Tibial nerve (tissue), 4 donors: ENCODE data around the gene DDX56. TPM values are rescaled to one million over a fixed set of nuclear protein-coding genes. Genes with fewer than 3 reads are reported as not detected.

Experiments
- DNase-seq, 2 donors: peaks; one replicate each; pipeline ENCODE4 v3.0.0-alpha.2; 2019; ENCODE audit warnings: low spot score in 2 of 2
- H3K27ac ChIP-seq, 4 donors: fragments of 200-600 bp; sonication (generic) in 3 of 4; one replicate each; pipeline ENCODE4 v1.5.1; 2017 to 2019; ENCODE audit warnings: mild to moderate bottlenecking in 1 of 4
- H3K27me3 ChIP-seq, 2 donors: fragments of 200-600 bp; sonication (generic) in 1 of 2; one replicate each; pipeline versions ENCODE4 v1.5.1 to v1.6.0; 2017 to 2019
- H3K36me3 ChIP-seq, 3 donors: fragments of 200-600 bp; sonication (generic); one replicate each; pipeline ENCODE4 v1.5.1; 2018 to 2019
- H3K4me1 ChIP-seq, 4 donors: fragments of 200-600 bp; sonication (generic) in 3 of 4; one replicate each; pipeline ENCODE4 v1.5.1; 2017 to 2019
- H3K4me3 ChIP-seq, 4 donors: fragments of 200-600 bp; sonication (generic) in 3 of 4; one replicate each; pipeline ENCODE4 v1.5.1; 2017 to 2019; ENCODE audit warnings: mild to moderate bottlenecking in 1 of 4, moderate library complexity in 1 of 4
- H3K9me3 ChIP-seq, 4 donors: fragments of 200-600 bp; sonication (generic) in 3 of 4; one replicate each; pipeline ENCODE4 v1.5.1; 2017 to 2019
- CTCF ChIP-seq, 5 experiments: fragments of 200-600 bp in 3 of 5; fragments of 450-650 bp in 2 of 5; sonication (generic) in 3 of 5; IDR thresholded peaks; one replicate each; pipeline ENCODE4 v1.5.1; 2016 to 2019; ENCODE audit warnings: antibody characterized with exemption in 5 of 5, mild to moderate bottlenecking in 3 of 5, moderate library complexity in 2 of 5
- EP300 ChIP-seq, 2 donors: sonication (generic); formaldehyde crosslinking; IDR thresholded peaks; one replicate each; pipeline ENCODE4 v1.6.1; 2017; ENCODE audit warnings: antibody characterized with exemption in 2 of 2, mild to moderate bottlenecking in 1 of 2
- POLR2A ChIP-seq, 2 donors: fragments of 450-650 bp; IDR thresholded peaks; one replicate each; pipeline ENCODE4 v1.6.1; 2017; ENCODE audit warnings: antibody characterized with exemption in 2 of 2, mild to moderate bottlenecking in 2 of 2, moderate library complexity in 2 of 2
- WGBS, 2 donors: methylation state at CpG; one replicate each; pipeline ENCODE4 v1.1.5; 2018; 5-methylcytosine and 5-hydroxymethylcytosine counted together
- total RNA-seq, 4 donors: library from RNA; depleted of rRNA; stranded (reverse); fragments of >200 nt; gene quantifications; one replicate each; pipeline ENCODE4 v1.1.0, GENCODE V29; 2016

DDX56 gene
- total RNA-seq, 4 donors from 2014 or later = 42.4 to 59.1 (median 56.5) TPM

- peak overlapping the region in 2 of 4 donors; percentile 9 to 51 for H3K27ac ChIP-seq
- H3K9me3 ChIP-seq = no peaks in the 10 kb centered on the region
- no peak for DNase-seq
- no peaks in the 10 kb centered on the region for H3K27me3 ChIP-seq
- H3K4me3 ChIP-seq = no peak overlapping the region
- peaks cover 0 to 33% (median 4%) of the 10 kb centered on the region in 4 donors for H3K4me1 ChIP-seq
- H3K36me3 ChIP-seq = peaks cover 0 to 6% (median 0%) of the 10 kb centered on the region in 3 donors
- 50 to 83% methylated on average over 1 to 2 of the region's 2 CpGs for WGBS, 2 donors
- peak in 1 of 2 donors; percentile 36 for TF ChIP-seq EP300 (IDR thresholded peaks at IDR 0.05)
- TF ChIP-seq CTCF (IDR thresholded peaks at IDR 0.05) = no peak
Measured at GRCh38 chr7:44615149-44615611, 41.5 kb upstream of the DDX56 start.

GRCh38 chr7:44609829-44610228, 36.1 kb upstream of the DDX56 start:
- Histone ChIP-seq H3K9me3 (no peaks in the 10 kb centered on the region), H3K4me3 (no peak overlapping the region), H3K36me3 (no peaks in the 10 kb centered on the region), H3K4me1 (peaks cover 0 to 34% (median 13%) of the 10 kb centered on the region in 4 donors), H3K27ac (peak overlapping the region in 2 of 4 donors; percentile 41 to 44), H3K27me3 (no peaks in the 10 kb centered on the region)
- 87 to 92% methylated on average over 3 of the region's 3 CpGs for WGBS, 2 donors
- TF ChIP-seq POLR2A (IDR thresholded peaks at IDR 0.05) (no peak), CTCF (IDR thresholded peaks at IDR 0.05) (no peak), EP300 (IDR thresholded peaks at IDR 0.05) (no peak)
- no peak for DNase-seq

- WGBS, 2 donors = 66 to 77% methylated on average over 14 of the region's 14 CpGs
- peak overlapping the region in 2 of 4 donors; percentile 41 to 44 for H3K27ac ChIP-seq
Measured at GRCh38 chr7:44608916-44609648, 35.4 kb upstream of the DDX56 start.

GRCh38 chr7:44607141-44608068, 33.7 kb upstream of the DDX56 start:
- no peak for DNase-seq
- Histone ChIP-seq H3K36me3 (no peaks in the 10 kb centered on the region), H3K9me3 (no peaks in the 10 kb centered on the region), H3K27me3 (no peaks in the 10 kb centered on the region), H3K4me3 (peak overlapping the region; percentile 48 to 89 (median 76)), H3K27ac (peak overlapping the region; percentile 96 to 100 (median 98)), H3K4me1 (peaks cover 0 to 27% (median 13%) of the 10 kb centered on the region in 4 donors)
- WGBS, 2 donors = 46 to 49% methylated on average over 35 of the region's 35 CpGs
- no peak for TF ChIP-seq CTCF (IDR thresholded peaks at IDR 0.05)
- TF ChIP-seq POLR2A (IDR thresholded peaks at IDR 0.05) = no peak
- no peak for TF ChIP-seq EP300 (IDR thresholded peaks at IDR 0.05)

More at GRCh38 chr7:44608916-44609648, 35.4 kb upstream of the DDX56 start:
- no peak for DNase-seq
- Histone ChIP-seq H3K36me3 (no peaks in the 10 kb centered on the region), H3K9me3 (no peaks in the 10 kb centered on the region), H3K4me1 (peaks cover 0 to 27% (median 13%) of the 10 kb centered on the region in 4 donors), H3K27me3 (no peaks in the 10 kb centered on the region), H3K4me3 (no peak overlapping the region)
- TF ChIP-seq CTCF (IDR thresholded peaks at IDR 0.05) = no peak
- TF ChIP-seq EP300 (IDR thresholded peaks at IDR 0.05) = peak; percentile 23 to 30
